Tibial nerve (tissue), 4 donors: ENCODE results near the gene GSK3B.

Experiments used
- CTCF ChIP-seq, 5 experiments: fragments of 200-600 bp in 3 of 5; fragments of 450-650 bp in 2 of 5; sonication (generic) in 3 of 5; IDR thresholded peaks; one replicate each; pipeline ENCODE4 v1.5.1; 2016 to 2019; ENCODE audit warnings: antibody characterized with exemption in 5 of 5, mild to moderate bottlenecking in 3 of 5, moderate library complexity in 2 of 5
- EP300 ChIP-seq, 2 donors: sonication (generic); formaldehyde crosslinking; IDR thresholded peaks; one replicate each; pipeline ENCODE4 v1.6.1; 2017; ENCODE audit warnings: antibody characterized with exemption in 2 of 2, mild to moderate bottlenecking in 1 of 2
- POLR2A ChIP-seq, 2 donors: fragments of 450-650 bp; IDR thresholded peaks; one replicate each; pipeline ENCODE4 v1.6.1; 2017; ENCODE audit warnings: antibody characterized with exemption in 2 of 2, mild to moderate bottlenecking in 2 of 2, moderate library complexity in 2 of 2

GRCh38 chr3:119812491-119813058 is 281.7 kb downstream of the GSK3B start:
- TF ChIP-seq CTCF (IDR thresholded peaks at IDR 0.05) (no peak), EP300 (IDR thresholded peaks at IDR 0.05) (no peak), POLR2A (IDR thresholded peaks at IDR 0.05) (no peak)
